ENCODE results near the gene FGD5.
"Not testable (repeated sequence)": the region's sequence is repeated elsewhere in the genome, so short reads cannot be mapped to it uniquely, and the experiment has no call there.

The FGD5 gene

GRCh38 chr3:14902719-14903118 lies 84.0 kb downstream of the FGD5 start:
- DNase-seq (ENCODE audit: low read depth): no peak
- H3K4me3 ChIP-seq (ENCODE audit: low read length): no peak overlapping the region
- TF ChIP-seq CTCF (conservative IDR thresholded peaks at IDR 0.05; ENCODE audit: low read depth, low read length): no peak

- DNase-seq (ENCODE audit: low read depth); H3K4me3 ChIP-seq (ENCODE audit: low read length): not testable (repeated sequence)
Measured at GRCh38 chr3:14903501-14903900, 84.7 kb downstream of the FGD5 start.

- DNase-seq (ENCODE audit: low read depth): no peak
- no peak overlapping the region for H3K4me3 ChIP-seq (ENCODE audit: low read length)
- no peak for TF ChIP-seq CTCF (conservative IDR thresholded peaks at IDR 0.05; ENCODE audit: low read depth, low read length)
Measured at GRCh38 chr3:14905055-14905657, 86.4 kb downstream of the FGD5 start.

- TF ChIP-seq CTCF (conservative IDR thresholded peaks at IDR 0.05; ENCODE audit: low read depth, low read length): no peak
- H3K4me3 ChIP-seq (ENCODE audit: low read length): no peak overlapping the region
- no peak for DNase-seq (ENCODE audit: low read depth)
Measured at GRCh38 chr3:14906355-14906971, 87.7 kb downstream of the FGD5 start.

- no peak overlapping the region for H3K4me3 ChIP-seq (ENCODE audit: low read length)
- no peak for DNase-seq (ENCODE audit: low read depth)
- TF ChIP-seq CTCF (conservative IDR thresholded peaks at IDR 0.05; ENCODE audit: low read depth, low read length): no peak
Measured at GRCh38 chr3:14907043-14907966, 88.5 kb downstream of the FGD5 start.

GRCh38 chr3:14909250-14909649 lies 90.5 kb downstream of the FGD5 start:
- DNase-seq (ENCODE audit: low read depth): no peak
- TF ChIP-seq CTCF (conservative IDR thresholded peaks at IDR 0.05; ENCODE audit: low read depth, low read length): no peak
- H3K4me3 ChIP-seq (ENCODE audit: low read length): no peak overlapping the region

- H3K4me3 ChIP-seq (ENCODE audit: low read length): no peak overlapping the region
- DNase-seq (ENCODE audit: low read depth): no peak
- no peak for TF ChIP-seq CTCF (conservative IDR thresholded peaks at IDR 0.05; ENCODE audit: low read depth, low read length)
Measured at GRCh38 chr3:14911651-14912050, 92.9 kb downstream of the FGD5 start.
